T-cell (primary cell): ENCODE results near the gene ELMO1. TPM values are rescaled to one million over a fixed set of nuclear protein-coding genes. Genes with fewer than 3 reads are reported as not detected.

Source experiments
- ATAC-seq, 4 experiments: fragments of 200-7000 bp in 3 of 4; fragments of 150-1000 bp in 1 of 4; cut with Tn5 transposase; replicated peaks in 1 of 4; 1 replicate in 3 of 4; 2 replicates in 1 of 4; pipeline ENCODE4 v1.10.0; 2021; ENCODE audit warnings: moderate library complexity in 3 of 4, mild to moderate bottlenecking in 2 of 4, moderate number of reproducible peaks in 1 of 4
- CTCF ChIA-PET, 2 donors: fragments of 300-600 bp; sonication (Branson Sonifier 250); formaldehyde crosslinking; loops; one replicate each; lab custom pipeline; 2022; ENCODE audit warnings: antibody characterized with exemption in 2 of 2; lab: Charles Lee
- POLR2A ChIA-PET, 2 donors: fragments of 300-600 bp; sonication (Branson Sonifier 250); formaldehyde crosslinking; loops; one replicate each; lab custom pipeline; 2022; ENCODE audit warnings: antibody characterized with exemption in 2 of 2; lab: Charles Lee
- DNase-seq, 35 experiments: peaks; one replicate each; pipeline versions ENCODE4 v3.0.0 to v3.0.0-alpha.2; 2013 to 2023
- H3K27ac ChIP-seq: one replicate; pipeline ENCODE4 v1.5.1; 2013; ENCODE audit warnings: low read length
- H3K27me3 ChIP-seq, 2 experiments: replicated peaks in 1 of 2; 1 replicate in 1 of 2; 2 replicates in 1 of 2; pipeline versions ENCODE4 v1.6.1 to v1.7.0; 2013; ENCODE audit warnings: low read length in 1 of 2, mixed read lengths in 1 of 2; ENCODE audit not compliant: control insufficient read depth in 2 of 2, insufficient read depth in 2 of 2; ENCODE audit errors: extremely low read depth in 1 of 2
- H3K36me3 ChIP-seq, 2 donors: 1 replicate in 1 of 2; 2 replicates in 1 of 2; pipeline versions ENCODE4 v1.6.1 to v1.7.0; 2013; ENCODE audit warnings: low read length in 1 of 2; ENCODE audit not compliant: control insufficient read depth in 2 of 2, insufficient read depth in 1 of 2; ENCODE audit errors: extremely low read depth in 1 of 2
- H3K4me1 ChIP-seq, 2 experiments: 1 replicate in 1 of 2; 2 replicates in 1 of 2; pipeline versions ENCODE4 v1.6.1 to v1.7.0; 2013; ENCODE audit warnings: low read length in 2 of 2, mixed read lengths in 1 of 2; ENCODE audit not compliant: insufficient read depth in 2 of 2, control insufficient read depth in 1 of 2; ENCODE audit errors: extremely low read depth in 1 of 2
- H3K4me3 ChIP-seq, 2 donors: 1 replicate in 1 of 2; 2 replicates in 1 of 2; pipeline versions ENCODE4 v1.5.1 to v1.7.0; 2013; ENCODE audit warnings: mild to moderate bottlenecking in 2 of 2, low read length in 1 of 2, moderate library complexity in 1 of 2; ENCODE audit not compliant: control insufficient read depth in 1 of 2; ENCODE audit errors: extremely low read depth in 1 of 2
- H3K9me3 ChIP-seq: 2 replicates; pipeline ENCODE4 v1.7.0; 2013
- H3K27ac Mint-ChIP-seq, 2 donors: one replicate each; pipeline ENCODE4 v1.8.0; 2020 to 2021; ENCODE audit warnings: mild to moderate bottlenecking in 2 of 2, mixed read lengths in 2 of 2
- H3K27me3 Mint-ChIP-seq, 2 donors: one replicate each; pipeline ENCODE4 v1.8.0; 2021 to 2022; ENCODE audit warnings: mixed read lengths in 2 of 2
- H3K36me3 Mint-ChIP-seq: one replicate; pipeline ENCODE4 v1.8.0; 2021; ENCODE audit warnings: mixed read lengths
- H3K4me1 Mint-ChIP-seq, 3 donors: one replicate each; pipeline ENCODE4 v1.8.0; 2020 to 2022; ENCODE audit warnings: mixed read lengths in 3 of 3, mild to moderate bottlenecking in 1 of 3
- H3K4me3 Mint-ChIP-seq, 3 donors: one replicate each; pipeline ENCODE4 v1.8.0; 2020 to 2022; ENCODE audit warnings: mild to moderate bottlenecking in 3 of 3, mixed read lengths in 3 of 3, moderate library complexity in 3 of 3
- H3K9me3 Mint-ChIP-seq, 3 donors: one replicate each; pipeline ENCODE4 v1.8.0; 2020 to 2022; ENCODE audit warnings: mixed read lengths in 3 of 3
- WGBS: methylation state at CpG from one replicate; pipeline ENCODE4 v1.1.5; 2013; ENCODE audit warnings: missing lambda C conversion rate; ENCODE audit not compliant: insufficient coverage; 5-methylcytosine and 5-hydroxymethylcytosine counted together
- total RNA-seq, 35 experiments: library from RNA in 6 of 35; stranded (reverse) in 6 of 35; fragments of 120-200 nt in 1 of 35; gene quantifications; one replicate each; pipeline versions ENCODE4 v1.2.1 to v1.2.4 and lab custom pipeline; 2013 to 2026

The ELMO1 gene
- total RNA-seq, 5 donors from 2014 or later (not counting 1 experiment from before 2014, with no cell fraction given) = 101 to 149 (median 113) TPM

GRCh38 chr7:37040330-37040729 is 408.3 kb downstream of the ELMO1 start:
- H3K27me3 Mint-ChIP-seq = no peaks in the 10 kb centered on the region
- no peaks in the 10 kb centered on the region for H3K4me1 ChIP-seq
- DNase-seq = no peak
- POLR2A ChIA-PET = interaction anchor here in 1 of 2 donors (0.6 kb wide), 1 partner anchor 764 kb away, joined by 3 read pairs; no protein-coding TSS in a partner anchor
- peaks cover 0 to 14% of the 10 kb centered on the region in 2 donors for H3K36me3 ChIP-seq
- H3K27ac Mint-ChIP-seq = no peak overlapping the region
- H3K4me3 Mint-ChIP-seq = no peak overlapping the region
- CTCF ChIA-PET = interaction anchor here in 1 of 2 donors (0.6 kb wide), 1 partner anchor 169 kb away, joined by 3 read pairs; no protein-coding TSS in a partner anchor
- H3K9me3 ChIP-seq = no peaks in the 10 kb centered on the region
- no peaks in the 10 kb centered on the region for H3K27me3 ChIP-seq
- peaks cover 0 to 34% (median 12%) of the 10 kb centered on the region in 3 donors for H3K9me3 Mint-ChIP-seq
- 100% methylated on average over 2 of the region's 4 CpGs for WGBS
- H3K27ac ChIP-seq = no peak overlapping the region
- no peak overlapping the region for H3K4me3 ChIP-seq
- ATAC-seq = no peak
- peaks cover 0 to 4% (median 0%) of the 10 kb centered on the region in 3 donors for H3K4me1 Mint-ChIP-seq
- H3K36me3 Mint-ChIP-seq = peaks cover 85% of the 10 kb centered on the region

- Mint-ChIP-seq H3K4me3 (no peak overlapping the region), H3K9me3 (peaks cover 0 to 34% (median 12%) of the 10 kb centered on the region in 3 donors), H3K27me3 (no peaks in the 10 kb centered on the region), H3K27ac (no peak overlapping the region), H3K4me1 (peaks cover 0 to 4% (median 0%) of the 10 kb centered on the region in 3 donors), H3K36me3 (peaks cover 83% of the 10 kb centered on the region)
- ChIA-PET POLR2A (no interaction called here), CTCF (no interaction called here)
- Histone ChIP-seq H3K36me3 (peaks cover 0 to 14% of the 10 kb centered on the region in 2 donors), H3K4me1 (no peaks in the 10 kb centered on the region), H3K4me3 (no peak overlapping the region), H3K27ac (no peak overlapping the region), H3K9me3 (no peaks in the 10 kb centered on the region), H3K27me3 (no peaks in the 10 kb centered on the region)
- no CpG with 5 or more reads among the region's 3 CpGs for WGBS
- DNase-seq (no peak), ATAC-seq (no peak)
Measured at GRCh38 chr7:37039131-37039749, 409.4 kb downstream of the ELMO1 start.

DNA sequence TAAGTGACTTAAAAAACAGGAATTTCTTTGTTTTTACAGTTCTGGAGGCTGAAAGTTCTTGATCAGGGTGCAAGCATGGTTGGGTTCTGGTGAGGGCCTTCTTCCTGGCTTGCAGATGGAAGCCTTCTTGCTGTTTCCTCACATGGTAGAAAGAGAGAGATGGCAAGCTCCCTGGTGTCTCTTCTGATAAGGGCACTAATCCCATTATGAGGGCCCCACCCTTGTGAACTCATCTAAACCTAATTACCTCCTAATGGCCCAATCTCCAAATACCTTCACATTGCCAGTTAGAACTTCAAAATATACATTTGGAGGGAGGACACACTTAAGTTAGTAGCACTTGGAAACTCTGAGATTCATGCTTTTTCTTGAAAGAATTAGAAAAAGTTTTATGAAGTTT is 410.0 kb downstream of the ELMO1 start:
- Histone ChIP-seq H3K36me3 (peaks cover 0 to 14% of the 10 kb centered on the region in 2 donors), H3K9me3 (no peaks in the 10 kb centered on the region), H3K4me3 (no peak overlapping the region), H3K27me3 (no peaks in the 10 kb centered on the region), H3K27ac (no peak overlapping the region), H3K4me1 (no peaks in the 10 kb centered on the region)
- POLR2A ChIA-PET = no interaction called here
- Mint-ChIP-seq H3K9me3 (peaks cover 0 to 34% (median 12%) of the 10 kb centered on the region in 3 donors), H3K4me3 (no peak overlapping the region), H3K27ac (no peak overlapping the region), H3K36me3 (peaks cover 82% of the 10 kb centered on the region), H3K4me1 (peaks cover 2 to 8% (median 4%) of the 10 kb centered on the region in 3 donors), H3K27me3 (no peaks in the 10 kb centered on the region)
- DNase-seq (no peak), ATAC-seq (no peak)
- CTCF ChIA-PET = no interaction called here

- Mint-ChIP-seq H3K36me3 (peaks cover 80% of the 10 kb centered on the region), H3K4me3 (no peak overlapping the region), H3K27me3 (no peaks in the 10 kb centered on the region), H3K27ac (no peak overlapping the region), H3K4me1 (peaks cover 6 to 22% (median 14%) of the 10 kb centered on the region in 3 donors), H3K9me3 (peaks cover 0 to 29% (median 12%) of the 10 kb centered on the region in 3 donors)
- ATAC-seq (no peak), DNase-seq (no peak)
- peaks cover 0 to 1% of the 10 kb centered on the region in 2 experiments for H3K4me1 ChIP-seq
- peaks cover 0 to 14% of the 10 kb centered on the region in 2 donors for H3K36me3 ChIP-seq
- CTCF ChIA-PET = no interaction called here
- H3K27me3 ChIP-seq = no peaks in the 10 kb centered on the region
- no peaks in the 10 kb centered on the region for H3K9me3 ChIP-seq
- H3K27ac ChIP-seq = no peak overlapping the region
- 100% methylated on average over 2 of the region's 5 CpGs for WGBS
- POLR2A ChIA-PET = interaction anchor here in 1 of 2 donors (0.6 to 0.7 kb wide), 3 partner anchors 29 to 317 kb away, joined by 3 read pairs; no protein-coding TSS in a partner anchor
- no peak overlapping the region for H3K4me3 ChIP-seq
Measured at GRCh38 chr7:37037286-37037685, 411.4 kb downstream of the ELMO1 start.

- no peak overlapping the region for H3K4me3 Mint-ChIP-seq
- Histone ChIP-seq H3K36me3 (peaks cover 0 to 14% of the 10 kb centered on the region in 2 donors), H3K27ac (no peak overlapping the region), H3K4me1 (peaks cover 0 to 3% of the 10 kb centered on the region in 2 experiments), H3K9me3 (no peaks in the 10 kb centered on the region), H3K4me3 (no peak overlapping the region), H3K27me3 (no peaks in the 10 kb centered on the region)
- peaks cover 81% of the 10 kb centered on the region for H3K36me3 Mint-ChIP-seq
- no peaks in the 10 kb centered on the region for H3K27me3 Mint-ChIP-seq
- ChIA-PET CTCF (no interaction called here), POLR2A (no interaction called here)
- no peak overlapping the region for H3K27ac Mint-ChIP-seq
- no peak for ATAC-seq
- no peak for DNase-seq
- peaks cover 0 to 22% (median 9%) of the 10 kb centered on the region in 3 donors for H3K9me3 Mint-ChIP-seq
- H3K4me1 Mint-ChIP-seq = peaks cover 18 to 38% (median 31%) of the 10 kb centered on the region in 3 donors
Measured at GRCh38 chr7:37035631-37036030, 413.0 kb downstream of the ELMO1 start.

- WGBS = 100% methylated on average over 1 of the region's 8 CpGs
Measured at GRCh38 chr7:37033141-37033540, 415.5 kb downstream of the ELMO1 start.

More at GRCh38 chr7:37033141-37033540, 415.5 kb downstream of the ELMO1 start:
- Mint-ChIP-seq H3K27me3 (no peaks in the 10 kb centered on the region), H3K9me3 (peaks cover 0 to 2% (median 0%) of the 10 kb centered on the region in 3 donors), H3K4me3 (no peak overlapping the region), H3K36me3 (peaks cover 61% of the 10 kb centered on the region), H3K27ac (no peak overlapping the region), H3K4me1 (peaks cover 33 to 58% (median 48%) of the 10 kb centered on the region in 3 donors)
- ChIA-PET CTCF (no interaction called here), POLR2A (interaction anchor here in 1 of 2 donors (0.5 kb wide), 1 partner anchor 59 kb away, joined by 4 read pairs; no protein-coding TSS in a partner anchor)
- H3K27me3 ChIP-seq = no peaks in the 10 kb centered on the region
- no peak for DNase-seq
- peaks cover 0 to 2% of the 10 kb centered on the region in 2 donors for H3K36me3 ChIP-seq
- no peaks in the 10 kb centered on the region for H3K9me3 ChIP-seq
- no peak overlapping the region for H3K4me3 ChIP-seq
- no peak for ATAC-seq
- H3K27ac ChIP-seq = no peak overlapping the region
- peaks cover 0 to 3% of the 10 kb centered on the region in 2 experiments for H3K4me1 ChIP-seq
